Measurements from ENCODE around the gene PIK3C2G.

GRCh38 chr12:18267427-18268099, 6.2 kb downstream of the PIK3C2G start:
- TF ChIP-seq, protein P1, sequence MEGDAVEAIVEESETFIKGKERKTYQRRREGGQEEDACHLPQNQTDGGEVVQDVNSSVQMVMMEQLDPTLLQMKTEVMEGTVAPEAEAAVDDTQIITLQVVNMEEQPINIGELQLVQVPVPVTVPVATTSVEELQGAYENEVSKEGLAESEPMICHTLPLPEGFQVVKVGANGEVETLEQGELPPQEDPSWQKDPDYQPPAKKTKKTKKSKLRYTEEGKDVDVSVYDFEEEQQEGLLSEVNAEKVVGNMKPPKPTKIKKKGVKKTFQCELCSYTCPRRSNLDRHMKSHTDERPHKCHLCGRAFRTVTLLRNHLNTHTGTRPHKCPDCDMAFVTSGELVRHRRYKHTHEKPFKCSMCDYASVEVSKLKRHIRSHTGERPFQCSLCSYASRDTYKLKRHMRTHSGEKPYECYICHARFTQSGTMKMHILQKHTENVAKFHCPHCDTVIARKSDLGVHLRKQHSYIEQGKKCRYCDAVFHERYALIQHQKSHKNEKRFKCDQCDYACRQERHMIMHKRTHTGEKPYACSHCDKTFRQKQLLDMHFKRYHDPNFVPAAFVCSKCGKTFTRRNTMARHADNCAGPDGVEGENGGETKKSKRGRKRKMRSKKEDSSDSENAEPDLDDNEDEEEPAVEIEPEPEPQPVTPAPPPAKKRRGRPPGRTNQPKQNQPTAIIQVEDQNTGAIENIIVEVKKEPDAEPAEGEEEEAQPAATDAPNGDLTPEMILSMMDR (IDR thresholded peaks at IDR 0.05; ENCODE audit: low read depth, low read length, missing input control) = no peak
- TF ChIP-seq FOXA1 (IDR thresholded peaks at IDR 0.05) (no peak), YY1 (IDR thresholded peaks at IDR 0.05) (no peak), GABPA (IDR thresholded peaks at IDR 0.05 in 1 of 2, conservative IDR thresholded peaks at IDR 0.05 in 1 of 2) (no peak), EGR1 (IDR thresholded peaks at IDR 0.05; ENCODE audit: low read depth in 2 of 2) (no peak), ZBTB33 (IDR thresholded peaks at IDR 0.05) (no peak), SP1 (IDR thresholded peaks at IDR 0.05) (no peak)
- TF ChIP-seq, protein P2, sequence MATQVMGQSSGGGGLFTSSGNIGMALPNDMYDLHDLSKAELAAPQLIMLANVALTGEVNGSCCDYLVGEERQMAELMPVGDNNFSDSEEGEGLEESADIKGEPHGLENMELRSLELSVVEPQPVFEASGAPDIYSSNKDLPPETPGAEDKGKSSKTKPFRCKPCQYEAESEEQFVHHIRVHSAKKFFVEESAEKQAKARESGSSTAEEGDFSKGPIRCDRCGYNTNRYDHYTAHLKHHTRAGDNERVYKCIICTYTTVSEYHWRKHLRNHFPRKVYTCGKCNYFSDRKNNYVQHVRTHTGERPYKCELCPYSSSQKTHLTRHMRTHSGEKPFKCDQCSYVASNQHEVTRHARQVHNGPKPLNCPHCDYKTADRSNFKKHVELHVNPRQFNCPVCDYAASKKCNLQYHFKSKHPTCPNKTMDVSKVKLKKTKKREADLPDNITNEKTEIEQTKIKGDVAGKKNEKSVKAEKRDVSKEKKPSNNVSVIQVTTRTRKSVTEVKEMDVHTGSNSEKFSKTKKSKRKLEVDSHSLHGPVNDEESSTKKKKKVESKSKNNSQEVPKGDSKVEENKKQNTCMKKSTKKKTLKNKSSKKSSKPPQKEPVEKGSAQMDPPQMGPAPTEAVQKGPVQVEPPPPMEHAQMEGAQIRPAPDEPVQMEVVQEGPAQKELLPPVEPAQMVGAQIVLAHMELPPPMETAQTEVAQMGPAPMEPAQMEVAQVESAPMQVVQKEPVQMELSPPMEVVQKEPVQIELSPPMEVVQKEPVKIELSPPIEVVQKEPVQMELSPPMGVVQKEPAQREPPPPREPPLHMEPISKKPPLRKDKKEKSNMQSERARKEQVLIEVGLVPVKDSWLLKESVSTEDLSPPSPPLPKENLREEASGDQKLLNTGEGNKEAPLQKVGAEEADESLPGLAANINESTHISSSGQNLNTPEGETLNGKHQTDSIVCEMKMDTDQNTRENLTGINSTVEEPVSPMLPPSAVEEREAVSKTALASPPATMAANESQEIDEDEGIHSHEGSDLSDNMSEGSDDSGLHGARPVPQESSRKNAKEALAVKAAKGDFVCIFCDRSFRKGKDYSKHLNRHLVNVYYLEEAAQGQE (IDR thresholded peaks at IDR 0.05) = no peak
